Right lung (tissue), 10 donors: ENCODE results near the gene NDST4. TPM values are rescaled to one million over a fixed set of nuclear protein-coding genes. Genes with fewer than 3 reads are reported as not detected.
A peak's percentile ranks its signal among the peaks of the same experiment; 100 is the strongest.

ENCODE experiments used
- DNase-seq, 2 donors: peaks; one replicate each; pipeline ENCODE4 v3.0.0-alpha.2; 2013
- long read RNA-seq, 8 donors: transcript quantifications; one replicate each; lab custom pipeline, GENCODE V29; 2026
- polyA plus RNA-seq, 5 donors: library from polyadenylated mRNA; unstranded; fragments of 120-200 nt; gene quantifications; one replicate each; pipeline versions ENCODE4 v1.2.1 to v1.2.3, GENCODE V29; 2013; ENCODE audit warnings: inconsistent platforms in 1 of 5, low replicate concordance in 1 of 5; ENCODE audit not compliant: insufficient read length in 5 of 5, insufficient read depth in 1 of 5

The NDST4 gene
- under 1 TPM; 0.27 to 0.97 (median 0.51) TPM for polyA plus RNA-seq
- long read RNA-seq, donor 1 = 0 reads
- long read RNA-seq, donor 2 = 0 reads
- long read RNA-seq, donor 3 = 0 reads
- long read RNA-seq, donor 4 = 0 reads
- long read RNA-seq, donor 5 = 0 reads
- long read RNA-seq, donor 6 = 0 reads
- long read RNA-seq, donor 7 = 0 reads
- long read RNA-seq, donor 8 = 0 reads

DNA sequence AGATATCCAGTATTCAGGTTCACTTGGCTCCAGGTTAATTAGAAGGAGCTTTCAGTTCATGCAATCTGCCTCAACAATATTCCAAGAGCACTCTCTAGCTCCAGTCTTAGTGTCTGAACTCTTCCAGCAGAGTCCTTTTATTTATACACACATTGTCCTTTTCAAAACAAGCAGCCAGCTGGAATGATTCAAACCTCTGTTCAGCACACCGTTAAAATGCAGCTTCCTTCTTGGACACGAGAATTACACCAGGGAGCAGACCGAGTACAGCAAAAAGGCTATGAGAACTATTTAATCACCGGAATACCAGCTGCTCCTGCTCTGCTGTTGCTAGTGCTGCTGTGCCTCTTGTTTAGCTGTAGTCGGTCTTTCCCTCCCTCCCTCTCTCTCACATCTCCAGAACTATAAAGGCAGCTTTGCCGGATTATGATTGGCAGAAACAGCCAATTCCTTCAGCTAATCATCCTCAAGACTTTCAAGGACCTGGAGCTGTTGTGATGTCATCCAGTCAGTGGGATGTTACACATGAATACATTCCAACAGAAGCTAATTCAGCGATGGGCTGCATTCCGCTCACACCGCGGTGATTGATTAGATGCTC lies at the start of gene NDST4:
NDST4 (minus strand) TSS at position 115 of the 601 bp plus-strand sequence. CDS start 36,584 bp downstream, outside the sequence.
- DNase-seq = peak; percentile 28 to 34

DNA sequence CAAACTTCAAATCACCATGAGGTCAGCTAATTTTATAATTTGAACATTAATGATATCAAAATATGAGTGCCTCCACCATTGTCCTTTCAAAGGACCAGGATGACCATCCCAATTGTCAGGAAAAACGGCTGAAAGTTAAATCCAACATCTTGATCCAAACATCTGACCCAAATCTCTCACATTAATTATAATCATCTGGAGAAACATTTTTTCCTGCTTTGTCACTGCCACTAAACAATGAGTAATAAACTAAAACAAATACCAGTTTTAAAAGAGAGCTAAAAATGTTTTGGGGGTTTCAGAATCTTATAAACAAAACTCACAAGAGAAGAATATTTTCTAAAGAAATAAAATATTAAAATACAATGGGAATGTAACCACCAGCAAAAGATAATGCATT lies 45.7 kb upstream of the NDST4 start:
- no peak for DNase-seq

DNA sequence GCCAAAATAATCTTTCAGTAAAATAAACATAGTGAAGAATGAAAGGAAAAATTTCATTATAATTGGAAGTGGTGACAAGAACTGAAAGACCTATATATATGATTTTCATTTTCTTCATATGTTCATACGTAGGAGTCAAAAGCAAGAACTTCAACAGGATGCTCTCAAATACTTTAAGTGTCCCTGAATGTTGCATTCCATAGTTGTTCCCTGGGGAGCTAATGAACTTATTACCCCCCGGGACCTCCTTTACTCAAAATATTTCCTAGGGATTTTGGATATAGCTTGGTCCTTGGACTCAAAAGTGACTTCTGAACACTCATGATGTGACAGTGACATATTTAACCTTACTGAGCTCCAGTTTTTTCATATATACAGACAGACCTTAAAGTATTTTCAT lies 44.9 kb upstream of the NDST4 start:
- no peak for DNase-seq

DNA sequence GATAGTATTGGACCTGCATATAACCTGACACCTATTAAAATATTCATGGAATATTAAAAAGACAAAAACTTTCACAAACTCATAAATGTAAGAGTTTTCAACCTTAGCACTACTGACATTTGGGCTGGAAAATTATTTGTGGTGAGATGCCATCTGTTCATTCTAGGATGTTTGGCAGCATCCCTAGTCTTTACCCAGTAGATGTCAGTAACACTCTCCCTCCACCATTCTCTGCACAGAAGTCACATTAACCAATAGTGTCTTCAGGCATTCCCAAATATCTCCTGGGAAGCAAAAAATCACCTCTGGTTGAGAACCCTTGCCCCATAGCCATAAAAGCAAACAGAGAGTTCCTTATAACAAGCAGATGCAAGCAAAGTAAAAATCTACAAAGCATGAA lies 41.4 kb upstream of the NDST4 start:
- no peak for DNase-seq

DNA sequence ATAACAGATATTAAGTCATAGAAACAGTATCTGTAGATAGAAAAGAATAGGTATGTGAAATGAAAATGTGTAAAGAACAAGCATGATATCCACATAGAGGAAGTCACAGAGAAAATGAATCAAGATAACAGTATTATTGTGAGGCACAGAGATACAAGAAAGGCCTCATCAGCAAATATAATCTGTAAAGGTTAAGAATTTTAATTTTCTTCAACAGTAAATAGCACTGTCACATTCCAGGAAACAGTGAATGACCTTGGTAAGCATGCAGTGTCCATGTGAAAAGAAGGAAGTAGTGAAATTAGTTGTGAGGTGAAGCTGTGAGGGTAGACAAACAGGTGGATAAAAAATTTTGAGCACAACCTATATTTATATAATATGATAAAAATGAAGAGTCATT lies 39.5 kb upstream of the NDST4 start:
- DNase-seq = no peak

DNA sequence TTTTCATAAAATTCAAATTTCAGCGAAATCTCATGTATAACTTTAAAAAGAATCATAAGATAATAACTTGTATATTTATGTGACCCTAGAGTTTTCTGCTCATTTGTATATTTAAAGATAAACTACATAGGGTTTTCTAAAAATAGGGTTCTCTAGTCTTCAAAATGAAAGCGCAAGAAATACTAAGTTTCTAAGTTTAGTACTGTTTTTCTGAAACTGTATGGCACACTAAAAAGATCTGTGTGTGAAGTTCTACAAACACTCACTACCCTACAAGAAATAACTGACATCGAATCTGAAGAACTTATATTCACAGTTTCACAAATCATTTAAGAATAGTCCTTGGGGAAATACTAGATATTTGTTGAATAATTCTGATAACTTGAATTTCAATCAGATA lies 38.7 kb upstream of the NDST4 start:
- DNase-seq = no peak

DNA sequence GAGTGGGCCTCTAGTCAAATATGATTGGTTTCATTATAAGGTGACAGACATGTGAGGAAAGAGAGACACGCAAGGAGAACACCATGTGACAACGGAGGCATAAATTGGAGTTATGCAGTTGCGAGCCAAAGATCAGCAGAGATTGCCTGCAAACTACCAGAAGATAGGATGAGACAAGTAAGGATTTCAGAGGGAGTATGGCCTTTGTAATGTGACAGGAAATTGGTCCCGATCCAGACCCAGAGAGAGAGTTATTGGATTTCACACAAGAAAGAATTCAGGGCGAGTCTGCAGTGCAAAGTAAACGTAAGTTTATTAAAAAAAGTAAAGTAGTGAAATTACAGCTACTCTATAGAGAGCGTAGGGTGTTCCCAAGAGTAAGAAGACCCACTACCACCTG lies 35.7 kb upstream of the NDST4 start:
- no peak for DNase-seq

DNA sequence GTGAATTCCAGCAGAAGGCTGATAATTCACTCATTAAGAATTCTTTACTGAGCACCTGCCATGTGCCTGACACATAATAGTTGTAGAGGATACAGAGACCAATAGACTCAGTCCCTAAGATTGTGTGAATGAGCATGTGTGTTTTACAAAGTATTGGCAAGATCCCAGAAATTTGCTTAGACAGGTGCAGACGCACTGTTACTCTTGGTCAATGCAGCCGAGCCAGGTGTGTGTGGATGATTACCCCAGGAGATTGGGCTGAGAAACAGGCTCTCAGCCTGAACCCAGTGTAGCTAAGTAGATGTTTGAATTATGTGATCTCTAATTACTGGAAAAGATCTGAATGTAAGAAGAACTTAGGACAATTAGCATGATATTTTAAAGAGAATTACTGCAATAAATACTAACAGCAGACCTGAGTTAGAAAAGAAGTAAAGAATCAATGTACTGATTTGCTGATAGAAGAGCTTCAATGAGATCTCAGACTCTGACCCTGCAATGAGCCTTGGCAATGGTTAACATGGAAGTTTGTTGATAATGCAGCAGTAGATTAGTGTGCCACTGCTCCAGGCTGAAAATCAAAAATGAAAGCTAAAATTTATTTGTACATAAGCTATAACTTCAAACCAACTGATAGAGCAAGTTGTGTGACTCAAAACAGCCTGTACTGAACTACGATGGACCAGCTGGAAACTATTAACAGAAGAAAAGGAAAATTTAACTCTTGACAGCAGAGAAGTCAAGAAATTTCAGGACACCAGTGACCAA lies 32.2 kb upstream of the NDST4 start:
- DNase-seq = no peak

DNA sequence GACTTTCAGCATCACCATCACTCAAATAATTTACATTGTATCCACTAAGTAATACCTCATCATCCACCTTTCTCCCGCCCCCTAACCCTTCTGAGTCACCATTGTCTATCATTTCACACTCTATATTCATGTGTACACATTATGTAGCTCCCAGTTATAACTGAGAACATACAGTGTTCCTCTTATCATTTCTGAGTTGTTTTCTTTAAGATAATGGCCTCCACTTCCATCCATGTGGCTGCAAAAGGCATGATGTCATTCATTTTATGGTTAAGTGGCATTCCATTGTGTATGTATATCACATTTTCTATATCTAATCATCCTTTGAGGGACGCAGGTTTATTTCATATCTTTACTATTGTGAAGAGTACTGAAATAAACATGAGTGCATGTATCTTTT lies 14.6 kb upstream of the NDST4 start:
- DNase-seq = no peak

DNA sequence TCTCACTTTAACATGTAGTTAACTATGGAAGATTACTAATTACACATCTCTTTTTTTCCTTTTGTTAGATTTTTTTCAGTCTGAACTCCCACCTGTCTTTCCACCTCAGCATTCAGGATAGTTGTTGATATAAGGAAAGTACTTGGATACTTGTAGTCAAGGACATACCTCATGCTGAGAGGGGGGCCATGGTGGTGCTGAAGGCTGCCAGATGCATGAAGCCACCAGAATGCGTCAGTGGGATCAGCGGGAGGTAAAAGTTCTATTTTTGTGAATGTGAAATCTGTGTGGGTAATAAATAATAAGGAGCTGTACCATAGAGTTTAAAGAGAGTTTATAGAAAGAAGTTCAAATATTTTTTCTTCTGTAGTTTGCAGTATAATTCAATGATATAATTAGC lies 13.1 kb upstream of the NDST4 start:
- DNase-seq = no peak

DNA sequence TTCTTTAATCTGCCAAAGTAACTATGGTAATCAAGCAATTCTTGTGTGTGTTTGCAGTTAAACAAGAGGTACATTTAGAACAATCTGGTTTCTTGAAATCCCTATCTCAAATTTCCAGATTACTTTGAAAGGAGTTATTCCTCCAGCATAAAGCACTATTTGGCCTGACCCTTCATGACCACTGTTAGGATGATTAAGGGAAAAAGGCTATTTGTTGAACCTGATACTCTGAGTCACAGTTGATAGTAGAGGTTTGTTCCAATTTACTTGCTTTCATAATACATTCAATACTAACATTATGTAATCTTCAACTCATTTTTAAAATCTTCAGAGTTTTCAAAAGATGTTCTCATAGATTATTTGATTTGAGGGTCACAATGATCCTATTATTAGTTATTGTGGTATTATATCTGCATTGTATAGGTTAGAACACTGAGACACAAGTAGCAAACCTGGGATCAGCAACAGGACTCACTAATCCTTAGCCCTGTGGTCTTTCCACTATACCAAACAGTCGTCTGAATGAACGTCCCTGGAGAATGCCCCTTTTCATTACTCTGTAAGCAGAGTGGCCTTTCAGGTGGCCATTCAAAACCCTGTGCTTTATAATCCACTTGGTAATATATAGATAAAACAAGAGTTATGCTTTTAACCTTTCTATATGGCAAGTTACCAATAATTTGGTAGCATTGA lies 8.1 kb upstream of the NDST4 start:
- no peak for DNase-seq

DNA sequence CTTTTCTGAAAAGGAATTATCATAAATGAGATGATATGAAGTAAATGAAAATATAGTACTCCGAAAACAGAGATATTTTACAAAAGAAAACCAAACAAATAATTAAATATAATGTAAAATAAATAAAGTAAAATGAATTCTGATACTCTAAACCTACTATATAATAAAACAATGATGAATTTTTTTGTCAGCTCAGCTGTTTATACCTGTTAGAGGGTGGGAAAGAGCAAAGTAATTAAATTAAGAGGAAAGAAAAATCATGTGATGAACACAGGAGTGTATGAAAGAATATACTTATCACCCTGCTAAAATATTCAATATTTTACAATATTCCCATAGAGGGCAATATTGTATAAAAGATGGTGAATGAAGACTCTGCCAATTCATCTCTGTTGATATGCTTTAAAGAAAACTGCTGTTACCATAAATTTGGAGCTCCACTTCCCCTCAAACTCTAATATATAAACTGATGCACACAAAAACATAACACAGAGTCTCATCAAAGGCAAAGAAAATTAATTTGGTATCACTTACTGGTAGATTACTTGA lies 6.5 kb upstream of the NDST4 start:
- DNase-seq = no peak

DNA sequence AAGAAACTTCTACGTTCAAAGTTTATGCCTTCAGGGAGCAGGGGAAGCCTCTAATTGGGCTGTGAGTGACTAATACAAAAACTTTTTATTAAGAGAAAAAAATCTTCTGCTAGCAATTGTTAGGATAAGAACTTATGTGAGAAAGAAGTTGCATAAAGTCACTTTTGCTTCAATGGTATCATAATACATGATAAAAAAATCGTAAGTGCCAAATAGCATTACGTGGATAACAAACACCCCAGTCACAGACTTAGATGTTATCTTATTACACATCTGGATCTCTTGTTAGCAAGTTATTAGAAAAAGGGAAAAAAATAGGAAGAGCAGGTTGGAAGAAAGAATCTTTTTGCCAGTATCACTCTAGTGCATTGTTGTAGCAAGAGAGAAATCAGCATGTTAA lies 4.2 kb upstream of the NDST4 start:
- DNase-seq = no peak

DNA sequence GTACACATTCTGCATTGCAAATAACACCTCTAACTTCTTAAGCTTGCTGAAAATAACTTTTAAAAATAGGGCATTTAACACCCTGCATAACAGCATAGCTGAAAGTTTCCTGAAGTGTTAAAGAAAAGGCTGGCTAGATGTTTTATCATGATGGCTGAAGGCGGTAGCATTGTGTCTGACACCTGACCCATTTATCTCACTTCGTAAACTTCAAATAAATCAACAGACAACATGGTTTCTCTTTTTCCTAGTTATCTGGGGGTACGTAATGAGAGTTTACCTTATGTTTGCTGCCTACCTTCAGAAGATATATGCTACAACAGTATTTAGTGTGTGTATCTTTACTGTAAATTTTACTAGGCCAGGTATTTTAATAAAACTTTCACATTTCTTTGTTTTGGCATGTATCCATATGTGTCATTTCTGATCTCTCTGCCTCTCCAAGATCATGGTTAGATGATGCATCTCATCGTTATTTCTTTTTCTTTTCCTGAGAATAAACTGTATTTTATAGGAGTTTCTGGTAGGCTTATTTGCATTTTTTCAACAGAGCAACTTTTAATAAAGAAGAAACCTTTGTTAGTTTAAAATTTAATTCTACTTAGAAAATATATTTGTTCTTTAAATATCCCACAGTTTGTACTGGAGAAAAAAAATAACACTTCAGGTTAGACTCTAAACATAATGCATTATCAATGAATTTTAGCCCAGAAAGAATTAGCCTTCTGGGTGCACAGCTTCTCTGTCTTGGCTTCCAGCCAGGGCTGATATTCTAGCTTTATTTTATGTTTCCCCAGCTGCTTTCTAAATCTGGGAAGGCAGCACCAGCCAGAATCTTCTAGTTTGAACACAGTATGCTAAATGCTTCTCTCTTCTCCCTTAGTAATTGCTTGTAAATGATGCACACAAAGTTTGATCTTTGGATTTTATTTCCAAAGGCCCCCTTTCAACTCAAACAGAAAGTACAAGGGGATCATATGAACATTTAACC lies 2.9 kb downstream of the NDST4 start:
- peak; percentile 34 to 36 for DNase-seq

DNA sequence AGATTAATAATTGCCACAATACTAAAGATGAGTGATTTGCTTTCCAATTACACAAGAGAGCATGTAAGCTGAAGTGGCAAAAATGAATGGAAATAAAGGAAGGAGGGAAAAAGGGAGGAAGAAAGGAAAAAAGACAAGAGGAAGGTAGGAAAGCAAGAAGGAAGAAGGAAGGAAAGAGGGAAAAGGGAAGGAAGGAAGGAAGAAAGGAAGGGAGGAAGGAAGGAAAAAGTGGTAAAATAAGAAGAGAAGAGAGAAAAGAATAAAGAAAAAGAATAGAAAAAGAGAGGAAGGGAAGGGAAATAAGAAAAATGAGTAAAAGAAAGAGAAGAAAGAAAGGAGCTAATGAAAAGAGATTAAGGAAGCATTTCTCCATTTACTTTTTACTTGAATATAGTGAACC lies 4.6 kb downstream of the NDST4 start:
- DNase-seq = no peak

DNA sequence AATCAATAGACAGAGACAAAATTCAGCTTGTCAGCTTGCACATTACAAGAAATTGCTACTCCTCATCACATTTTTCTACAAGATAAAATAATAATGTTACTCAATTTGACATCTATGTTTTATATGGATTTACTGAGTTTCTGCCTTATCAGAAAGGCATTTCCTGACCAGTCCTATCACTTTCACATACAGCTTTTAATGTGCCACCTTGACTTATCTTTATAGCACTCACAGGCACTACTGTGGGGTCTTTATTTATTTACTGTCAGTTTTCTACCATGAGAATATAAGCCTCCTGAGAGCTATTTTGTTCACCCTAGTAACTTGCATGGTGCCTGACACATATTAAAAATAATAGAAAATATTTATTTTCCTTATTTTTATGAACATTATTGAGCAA lies 6.0 kb downstream of the NDST4 start:
- DNase-seq = no peak

DNA sequence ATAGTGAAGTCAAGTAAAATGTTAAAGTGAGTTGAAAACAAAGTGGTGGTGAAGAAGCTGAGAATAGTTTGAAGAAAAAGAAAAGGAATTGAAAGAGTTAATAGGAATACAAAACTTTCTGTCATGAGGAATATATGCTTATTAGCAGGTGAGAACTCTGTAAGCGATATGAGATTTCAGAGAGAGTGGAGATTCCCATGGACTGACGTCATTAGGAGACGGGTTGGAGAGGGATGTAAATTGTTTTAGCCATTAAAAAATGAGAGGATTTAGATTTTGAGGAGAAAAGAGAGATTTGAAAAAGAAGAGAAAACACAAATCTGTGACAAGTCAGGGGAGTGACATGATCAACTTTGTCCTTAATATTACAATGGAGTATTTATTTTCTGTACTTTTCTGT lies 11.7 kb downstream of the NDST4 start:
- DNase-seq = no peak

DNA sequence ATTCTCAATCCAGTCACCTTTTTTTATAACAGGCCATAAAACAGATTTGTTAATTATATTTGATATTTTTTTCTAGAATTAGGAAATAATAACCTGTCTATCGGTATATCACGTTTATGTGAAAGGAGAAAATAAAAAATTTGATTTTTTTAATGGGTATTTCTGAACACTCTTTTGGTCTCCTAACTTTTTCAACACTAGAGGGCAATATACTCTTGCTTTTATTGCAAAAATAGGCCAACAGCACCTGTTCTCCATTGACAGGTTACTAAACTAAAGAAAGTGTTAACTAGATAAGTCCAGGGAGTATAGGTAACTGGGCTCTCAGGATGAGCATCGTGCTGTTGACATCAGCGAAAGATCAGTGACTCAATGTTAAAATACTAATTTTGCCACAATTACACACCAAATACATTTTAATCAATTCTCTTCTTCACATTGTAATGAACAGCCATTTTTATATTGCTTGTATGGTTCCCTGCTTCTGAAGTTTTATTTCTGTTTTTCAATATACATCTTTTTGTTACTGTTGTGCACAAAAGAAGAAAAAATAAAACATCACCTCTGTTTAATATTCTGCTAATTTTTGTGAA lies 22.8 kb downstream of the NDST4 start:
- DNase-seq = peak in 1 of 2 donors; percentile 2

DNA sequence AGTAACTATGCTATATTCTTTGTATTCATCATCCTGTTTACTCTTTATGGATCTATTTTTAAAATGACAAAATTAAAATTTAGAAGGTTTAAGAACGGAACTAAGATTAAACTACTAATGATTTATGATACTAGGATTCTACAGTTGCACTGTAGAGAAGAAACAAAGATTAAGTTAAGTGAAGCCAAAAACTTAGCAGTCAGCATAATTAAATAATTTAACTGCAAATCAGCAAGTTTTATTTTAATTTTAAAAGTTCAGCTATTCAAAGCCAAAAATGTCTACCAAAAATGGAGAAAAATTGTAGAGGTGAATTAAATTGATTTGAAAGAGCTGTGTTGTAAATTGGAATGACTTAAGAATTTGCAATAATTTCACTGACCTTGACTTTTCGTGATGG lies 30.8 kb downstream of the NDST4 start:
- DNase-seq = no peak

DNA sequence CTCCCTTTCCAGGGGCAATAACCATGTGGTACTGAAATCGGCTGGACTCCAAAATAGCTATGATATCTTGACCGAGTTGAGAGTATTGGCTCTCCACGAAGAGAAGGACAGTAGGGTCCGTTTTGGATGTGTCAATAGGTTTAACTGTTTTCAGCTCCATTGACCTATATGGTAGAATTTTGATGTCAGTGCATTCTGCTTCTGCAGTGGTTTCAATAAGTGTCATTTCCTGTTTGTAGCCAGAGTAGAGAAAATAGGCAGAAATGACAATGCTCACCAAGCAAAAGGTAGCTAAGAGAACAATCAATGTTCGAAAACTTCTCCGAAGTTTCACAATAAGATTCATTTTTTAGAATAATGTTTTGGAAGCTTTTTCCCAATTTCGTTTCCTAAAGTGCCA lies 36.7 kb downstream of the NDST4 start:
- DNase-seq = no peak

DNA sequence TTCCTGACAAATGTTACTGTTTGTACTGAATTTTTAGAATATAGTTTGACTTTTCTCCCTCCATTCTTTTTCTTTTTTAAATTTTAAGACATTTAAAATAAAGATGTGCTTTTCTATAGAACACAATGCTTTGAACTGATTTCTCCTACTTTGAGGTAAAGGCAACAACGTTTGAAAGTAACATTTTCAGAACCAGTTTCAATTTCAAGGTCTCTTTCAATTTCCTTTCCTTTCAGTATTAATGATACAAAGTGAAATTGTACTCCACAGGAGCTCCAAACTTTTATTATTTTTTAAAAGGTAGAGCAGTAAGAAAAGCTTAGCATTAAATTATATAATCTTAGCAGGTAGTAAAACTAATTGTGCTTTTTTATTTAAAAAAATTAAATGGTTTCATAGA lies 54.9 kb downstream of the NDST4 start:
- no peak for DNase-seq
